Nephron progenitor cell (in vitro differentiated cells): ENCODE measurements around the gene PLCH2.
"Not testable (repeated sequence)": the region's sequence is repeated elsewhere in the genome, so short reads cannot be mapped to it uniquely, and the experiment has no call there.

Experiments used
- DNase-seq: peaks from one replicate; pipeline ENCODE4 v3.0.0; 2021
- H3K27ac Mint-ChIP-seq: 2 replicates; pipeline ENCODE4 v1.8.0; 2021; ENCODE audit warnings: mild to moderate bottlenecking, moderate library complexity, mixed read lengths
- H3K27me3 Mint-ChIP-seq: 2 replicates; pipeline ENCODE4 v1.8.0; 2021; ENCODE audit warnings: mild to moderate bottlenecking, low read depth, mixed read lengths; ENCODE audit not compliant: poor library complexity
- H3K36me3 Mint-ChIP-seq: 2 replicates; pipeline ENCODE4 v1.8.0; 2021; ENCODE audit warnings: low read depth, mixed read lengths
- H3K4me1 Mint-ChIP-seq: 2 replicates; pipeline ENCODE4 v1.8.0; 2021; ENCODE audit warnings: mixed read lengths
- H3K4me3 Mint-ChIP-seq: 2 replicates; pipeline ENCODE4 v1.8.0; 2021; ENCODE audit warnings: mild to moderate bottlenecking, moderate library complexity, mixed read lengths
- H3K9me3 Mint-ChIP-seq: 2 replicates; pipeline ENCODE4 v1.8.0; 2021; ENCODE audit warnings: mild to moderate bottlenecking, moderate library complexity, mixed read lengths
- TF ChIP-seq, protein P1 (sequence below): fragments of 200-600 bp; sonication (generic); IDR thresholded peaks from 2 replicates; pipeline ENCODE4 v1.5.0; 2021; ENCODE audit warnings: antibody characterized with exemption

Gene PLCH2

DNA sequence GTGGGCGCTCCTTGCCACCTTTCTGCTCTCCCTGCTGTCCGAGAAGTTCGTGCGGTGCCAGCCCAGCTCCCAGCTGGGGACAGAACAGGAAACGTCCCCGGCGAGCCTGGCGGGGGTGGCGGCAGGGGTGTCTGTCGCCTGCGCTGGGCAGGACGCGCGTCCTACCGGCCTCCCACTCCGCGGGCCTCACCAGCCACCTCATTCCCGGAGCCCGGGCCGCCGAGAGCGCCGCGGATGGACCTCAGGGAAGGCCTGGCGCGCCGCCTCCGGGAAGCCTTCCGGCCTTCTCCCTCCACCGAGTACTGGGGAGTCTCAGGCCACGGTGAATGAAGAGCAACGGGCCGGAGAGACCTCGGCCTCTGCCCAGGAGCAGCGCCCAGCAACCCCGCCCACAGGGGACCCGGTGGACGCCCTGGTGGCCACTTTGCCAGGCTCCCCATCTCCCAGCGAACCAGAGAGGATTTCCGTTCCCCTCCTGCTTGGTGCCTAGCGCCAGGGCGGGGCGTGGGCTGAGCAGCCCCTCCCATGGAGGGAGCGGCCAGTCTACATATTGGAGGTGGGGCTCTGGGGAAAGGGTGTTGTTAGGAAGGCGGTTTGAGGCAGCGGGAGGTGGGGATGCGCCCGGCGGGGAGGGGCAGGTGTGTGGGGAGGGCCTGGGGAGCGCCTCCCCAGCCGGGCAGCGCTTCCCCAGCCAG, 70.6 kb downstream of the PLCH2 start:
- Mint-ChIP-seq H3K9me3 (no peaks in the 10 kb centered on the region), H3K27ac (no peak overlapping the region), H3K4me1 (peaks cover 44% of the 10 kb centered on the region), H3K4me3 (peak overlapping the region; percentile 71), H3K27me3 (no peaks in the 10 kb centered on the region), H3K36me3 (no peaks in the 10 kb centered on the region)
- DNase-seq: peak; percentile 64
- TF ChIP-seq, protein P1, sequence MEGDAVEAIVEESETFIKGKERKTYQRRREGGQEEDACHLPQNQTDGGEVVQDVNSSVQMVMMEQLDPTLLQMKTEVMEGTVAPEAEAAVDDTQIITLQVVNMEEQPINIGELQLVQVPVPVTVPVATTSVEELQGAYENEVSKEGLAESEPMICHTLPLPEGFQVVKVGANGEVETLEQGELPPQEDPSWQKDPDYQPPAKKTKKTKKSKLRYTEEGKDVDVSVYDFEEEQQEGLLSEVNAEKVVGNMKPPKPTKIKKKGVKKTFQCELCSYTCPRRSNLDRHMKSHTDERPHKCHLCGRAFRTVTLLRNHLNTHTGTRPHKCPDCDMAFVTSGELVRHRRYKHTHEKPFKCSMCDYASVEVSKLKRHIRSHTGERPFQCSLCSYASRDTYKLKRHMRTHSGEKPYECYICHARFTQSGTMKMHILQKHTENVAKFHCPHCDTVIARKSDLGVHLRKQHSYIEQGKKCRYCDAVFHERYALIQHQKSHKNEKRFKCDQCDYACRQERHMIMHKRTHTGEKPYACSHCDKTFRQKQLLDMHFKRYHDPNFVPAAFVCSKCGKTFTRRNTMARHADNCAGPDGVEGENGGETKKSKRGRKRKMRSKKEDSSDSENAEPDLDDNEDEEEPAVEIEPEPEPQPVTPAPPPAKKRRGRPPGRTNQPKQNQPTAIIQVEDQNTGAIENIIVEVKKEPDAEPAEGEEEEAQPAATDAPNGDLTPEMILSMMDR: no peak

DNA sequence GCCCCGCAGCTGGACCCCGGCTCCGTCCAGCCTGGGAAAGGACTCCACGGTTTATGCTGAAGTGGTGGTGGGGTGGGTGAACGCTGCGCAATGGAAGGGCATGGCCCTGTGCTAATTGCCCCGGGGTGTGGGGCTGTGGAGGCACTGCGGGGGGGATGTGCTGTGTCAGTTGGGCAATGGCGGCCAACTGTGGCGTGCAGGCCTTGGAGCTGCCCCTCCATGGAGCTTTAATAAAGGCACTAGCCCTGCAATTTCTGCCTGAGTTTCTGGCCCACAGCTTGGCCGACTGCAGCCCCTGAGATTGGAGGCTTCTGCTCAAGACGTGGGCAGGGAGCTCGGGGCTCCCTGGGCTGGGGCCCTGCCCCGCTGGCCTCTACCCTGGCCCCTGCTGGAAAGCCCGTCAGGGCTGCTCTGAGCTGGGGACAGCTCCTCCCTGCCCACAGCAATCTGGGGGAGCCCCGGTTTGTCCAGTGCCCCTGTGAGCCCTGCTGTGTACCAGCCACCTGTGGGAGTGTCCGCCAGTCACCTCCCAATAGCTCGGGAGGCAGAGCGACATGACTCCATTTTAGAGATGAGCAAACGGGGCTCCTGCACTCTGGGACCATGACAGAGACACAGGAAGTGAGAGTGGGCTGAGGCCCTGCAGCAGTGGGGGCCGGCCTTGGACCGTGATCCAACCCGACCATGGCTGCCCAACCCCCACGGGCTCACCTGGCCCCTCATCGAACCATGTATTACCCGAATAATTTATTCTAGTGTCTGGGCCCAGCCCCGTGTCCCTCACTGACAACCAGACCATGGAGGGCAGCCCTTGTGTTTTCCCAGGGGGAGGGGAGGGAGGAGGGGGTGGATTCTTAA, 71.3 kb downstream of the PLCH2 start:
- Mint-ChIP-seq H3K36me3 (no peaks in the 10 kb centered on the region), H3K9me3 (no peaks in the 10 kb centered on the region), H3K27ac (no peak overlapping the region), H3K4me1 (peaks cover 44% of the 10 kb centered on the region), H3K27me3 (no peaks in the 10 kb centered on the region), H3K4me3 (peak overlapping the region; percentile 71)
- TF ChIP-seq, protein P1: no peak
- DNase-seq: no peak

DNA sequence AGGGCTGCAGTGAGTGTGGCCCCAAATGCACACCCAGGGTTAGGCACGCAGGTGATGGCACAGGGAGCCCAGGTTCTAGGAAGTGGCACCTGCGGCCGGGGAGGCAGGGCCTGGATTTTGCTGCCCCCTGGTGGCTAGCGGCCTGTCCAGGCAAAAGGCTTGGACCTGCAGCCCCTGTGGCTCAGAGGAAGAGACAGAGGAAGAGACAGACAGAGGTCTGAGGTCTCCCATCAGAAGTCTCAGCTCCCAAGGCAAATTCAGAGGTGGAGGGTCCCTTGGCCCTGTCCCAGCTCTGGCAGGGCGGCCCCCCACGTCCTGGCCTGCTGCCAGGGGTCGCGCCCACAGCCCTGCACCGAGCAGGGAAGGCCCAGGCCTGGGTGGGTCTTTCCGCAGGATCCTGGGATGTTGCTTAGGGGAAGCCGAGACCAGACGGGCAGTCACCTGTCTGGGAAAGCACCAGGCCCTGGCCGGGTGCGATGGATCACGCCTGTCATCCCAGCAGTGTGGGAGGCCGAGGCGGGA, 72.0 kb downstream of the PLCH2 start:
- H3K9me3 Mint-ChIP-seq: no peaks in the 10 kb centered on the region
- TF ChIP-seq, protein P1: peak; percentile 92
- no peak overlapping the region for H3K4me3 Mint-ChIP-seq
- peaks cover 44% of the 10 kb centered on the region for H3K4me1 Mint-ChIP-seq
- no peak overlapping the region for H3K27ac Mint-ChIP-seq
- no peaks in the 10 kb centered on the region for H3K36me3 Mint-ChIP-seq
- DNase-seq: peak; percentile 88
- no peaks in the 10 kb centered on the region for H3K27me3 Mint-ChIP-seq

DNA sequence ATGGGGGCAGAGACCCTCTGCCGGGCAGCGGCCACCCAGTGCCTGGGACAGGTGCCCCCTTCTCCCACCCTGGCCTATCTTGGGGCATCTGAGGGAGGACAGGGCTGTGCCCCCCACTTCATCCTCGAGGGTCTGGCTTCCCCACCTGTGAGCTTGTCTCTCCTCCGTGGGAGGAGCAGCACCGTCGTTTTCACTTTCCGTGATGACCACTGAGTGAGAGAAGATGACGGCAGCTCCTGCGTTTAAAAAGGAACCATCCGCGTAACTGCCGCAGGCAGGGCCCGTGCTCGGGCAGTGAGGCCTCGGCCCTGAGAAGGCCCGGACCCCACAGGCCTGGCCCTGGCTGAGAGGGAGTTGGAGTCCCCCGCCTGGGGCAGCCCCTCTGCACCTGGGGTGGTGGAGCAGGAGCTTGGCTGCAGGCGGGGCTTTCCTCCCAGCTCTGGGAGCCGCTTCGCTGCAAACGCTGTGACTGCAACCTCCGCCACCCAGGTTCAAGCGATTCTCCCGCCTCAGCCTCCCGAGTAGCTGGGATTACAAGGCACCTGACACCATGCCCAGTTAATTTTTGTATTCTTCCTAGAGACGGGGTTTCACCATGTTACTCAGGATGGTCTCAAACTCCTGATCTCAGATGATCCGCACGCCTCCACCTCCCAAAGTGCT, 73.4 kb downstream of the PLCH2 start:
- H3K36me3 Mint-ChIP-seq, H3K27me3 Mint-ChIP-seq, H3K27ac Mint-ChIP-seq, DNase-seq, H3K9me3 Mint-ChIP-seq, H3K4me3 Mint-ChIP-seq: not testable (repeated sequence)
- H3K4me1 Mint-ChIP-seq: peaks cover 44% of the 10 kb centered on the region

DNA sequence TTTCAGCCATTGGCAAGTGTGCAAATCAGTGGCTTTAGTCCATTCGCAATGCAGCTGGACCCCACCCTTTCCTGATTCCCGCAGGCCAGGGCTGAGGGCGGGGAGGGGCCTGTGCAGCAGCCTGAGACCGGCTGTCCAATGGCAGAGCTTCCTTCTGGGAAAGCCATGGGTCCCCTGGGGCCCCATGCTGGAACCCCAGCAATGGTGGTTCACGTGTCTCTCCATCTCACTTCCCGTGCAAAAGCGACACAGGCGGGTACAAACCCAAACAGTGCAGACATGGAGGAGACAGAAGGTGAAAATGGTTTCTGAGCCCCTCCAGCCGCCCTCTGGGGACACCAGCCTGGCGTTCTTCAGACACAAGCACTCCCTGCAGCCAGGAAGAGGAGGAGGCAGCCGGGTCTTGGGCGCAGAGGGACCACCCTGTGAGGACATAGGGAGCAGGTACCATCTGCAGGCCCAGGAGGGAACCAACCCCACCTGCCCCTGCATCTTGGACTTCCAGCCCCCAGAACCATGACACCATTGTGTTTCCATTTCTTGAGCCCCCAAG, 74.3 kb downstream of the PLCH2 start:
- DNase-seq, H3K36me3 Mint-ChIP-seq, H3K27me3 Mint-ChIP-seq, H3K4me3 Mint-ChIP-seq, H3K9me3 Mint-ChIP-seq, H3K27ac Mint-ChIP-seq: not testable (repeated sequence)
- peaks cover 37% of the 10 kb centered on the region for H3K4me1 Mint-ChIP-seq

DNA sequence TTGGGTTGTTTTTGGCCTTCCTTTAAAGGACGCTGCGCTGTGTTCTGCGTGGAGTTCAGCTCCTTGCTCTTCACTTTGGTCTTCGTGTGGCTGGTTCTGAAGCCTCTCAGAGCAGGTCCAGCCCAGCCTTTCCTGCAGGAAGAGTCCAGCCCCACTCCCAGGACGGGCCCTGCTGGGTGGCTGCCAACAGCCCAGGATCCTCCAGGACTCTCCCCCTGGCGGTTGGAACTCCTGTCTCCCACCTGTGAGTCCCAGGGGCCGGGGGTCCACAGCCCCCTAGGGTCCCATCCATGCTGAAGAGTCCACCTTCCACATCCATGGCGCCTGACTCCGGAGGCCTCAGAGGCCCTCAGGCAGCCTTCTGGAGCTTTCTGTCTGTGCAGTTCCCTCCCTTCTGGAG, 75.5 kb downstream of the PLCH2 start:
- not testable (repeated sequence) for H3K27ac Mint-ChIP-seq, H3K9me3 Mint-ChIP-seq, H3K27me3 Mint-ChIP-seq, H3K4me3 Mint-ChIP-seq, DNase-seq, H3K36me3 Mint-ChIP-seq
- H3K4me1 Mint-ChIP-seq: peaks cover 44% of the 10 kb centered on the region

DNA sequence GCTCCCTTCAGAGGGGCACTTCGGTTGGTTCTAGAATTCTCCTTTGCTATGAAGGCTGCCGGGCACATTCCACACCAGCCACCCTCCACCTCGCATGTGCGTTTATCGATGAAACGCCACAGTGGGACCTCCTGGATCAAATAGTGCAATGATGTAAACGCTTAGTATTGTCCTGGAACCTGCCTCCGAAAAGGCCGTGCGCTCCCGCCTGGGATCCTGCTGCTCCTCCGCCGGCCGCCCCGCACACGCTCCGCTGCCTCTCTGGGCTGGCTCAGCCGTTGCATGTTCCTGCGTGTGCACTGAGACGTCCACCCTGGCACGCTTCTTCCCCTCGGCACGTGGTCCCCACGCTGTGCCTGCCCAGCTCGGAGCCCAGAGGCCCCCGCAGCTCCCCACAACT, 76.1 kb downstream of the PLCH2 start:
- Mint-ChIP-seq H3K36me3 (no peaks in the 10 kb centered on the region), H3K4me1 (peaks cover 48% of the 10 kb centered on the region), H3K27me3 (peaks cover 10% of the 10 kb centered on the region), H3K4me3 (no peak overlapping the region), H3K9me3 (no peaks in the 10 kb centered on the region), H3K27ac (no peak overlapping the region)
- TF ChIP-seq, protein P1: no peak
- DNase-seq: no peak

DNA sequence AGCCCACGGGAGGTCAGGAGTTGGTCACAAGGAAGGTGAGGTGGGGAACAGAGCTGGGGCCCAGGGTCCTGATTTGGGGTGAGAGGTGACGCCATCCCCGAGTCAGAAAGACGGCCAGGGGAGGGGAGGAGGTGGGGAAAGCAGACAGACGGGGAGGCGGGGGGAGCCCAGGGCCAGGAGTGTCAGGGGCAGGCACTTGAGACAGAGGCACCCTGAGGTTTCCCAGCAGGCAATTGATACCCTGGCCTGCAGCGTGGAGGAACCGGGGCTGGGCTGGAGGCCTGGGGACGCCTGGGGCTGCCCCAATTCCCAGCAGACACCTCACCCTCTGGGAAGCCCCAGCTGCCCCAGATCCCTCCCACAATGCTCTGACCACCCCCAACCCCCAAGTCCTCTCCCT, 77.0 kb downstream of the PLCH2 start:
- not testable (repeated sequence) for H3K27me3 Mint-ChIP-seq, H3K27ac Mint-ChIP-seq, H3K4me3 Mint-ChIP-seq, H3K36me3 Mint-ChIP-seq, H3K9me3 Mint-ChIP-seq, DNase-seq
- H3K4me1 Mint-ChIP-seq: peaks cover 48% of the 10 kb centered on the region
